Measurements from ENCODE around the gene DEFB131B.
"Not testable (repeated sequence)": the region's sequence is repeated elsewhere in the genome, so short reads cannot be mapped to it uniquely, and the experiment has no call there.

DEFB131B gene

DNA sequence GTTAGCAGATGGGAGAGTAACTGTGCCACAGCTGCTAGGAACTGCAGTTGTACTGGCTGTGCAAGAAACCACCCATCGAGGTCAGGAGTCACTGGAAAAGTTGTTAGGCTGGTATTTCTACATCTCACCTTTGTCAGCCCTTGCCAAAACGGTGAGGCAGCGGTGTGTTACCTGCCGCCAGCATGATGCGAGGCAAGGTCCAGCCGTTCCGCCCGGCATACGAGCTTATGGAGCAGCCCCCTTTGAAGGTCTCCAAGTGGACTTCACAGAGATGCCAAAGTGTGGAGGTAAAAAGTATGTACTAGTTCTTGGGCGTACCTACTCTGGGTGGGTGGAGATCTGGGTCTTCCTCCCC, 33.7 kb downstream of the DEFB131B start:
- DNase-seq, result not testable (repeated sequence)

DNA sequence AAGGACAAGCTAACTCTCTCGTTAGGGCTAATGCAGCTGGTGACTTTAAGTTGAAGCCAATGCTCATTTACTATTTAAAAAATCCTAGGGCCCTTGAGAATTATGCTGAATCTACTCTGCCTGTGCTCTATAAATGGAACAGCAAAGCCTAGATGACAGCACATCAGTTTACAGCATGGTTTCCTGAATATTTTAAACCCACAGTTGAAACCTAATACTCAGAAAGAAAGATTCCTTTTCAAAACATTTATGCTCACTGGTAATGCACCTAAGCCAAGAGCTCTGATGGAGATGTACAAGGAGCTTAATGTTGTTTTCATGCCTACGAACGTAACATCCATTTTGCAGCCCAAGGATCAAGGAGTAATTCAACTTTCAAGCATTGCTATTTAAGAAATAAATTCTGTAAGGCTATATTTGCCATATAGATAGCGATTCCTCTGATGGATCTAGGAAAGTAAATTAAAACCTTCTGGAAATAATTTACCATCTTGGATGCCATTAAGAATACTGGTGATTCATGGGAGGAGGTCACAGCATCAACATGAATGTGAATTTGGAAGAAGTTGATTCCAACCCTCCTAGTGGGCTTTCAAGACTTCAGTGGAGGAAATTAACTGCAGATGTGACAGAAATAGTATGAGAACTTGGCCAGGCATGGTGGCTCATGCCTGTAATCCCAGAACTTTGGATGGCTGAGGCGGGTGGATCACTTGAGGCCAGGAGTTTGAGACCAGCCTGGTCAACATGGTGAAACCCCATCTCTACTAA, 35.7 kb downstream of the DEFB131B start:
- DNase-seq, result no peak

- DNase-seq, result no peak
Measured at GRCh38 chr11:71914617-71915189, 36.5 kb downstream of the DEFB131B start.

DNA sequence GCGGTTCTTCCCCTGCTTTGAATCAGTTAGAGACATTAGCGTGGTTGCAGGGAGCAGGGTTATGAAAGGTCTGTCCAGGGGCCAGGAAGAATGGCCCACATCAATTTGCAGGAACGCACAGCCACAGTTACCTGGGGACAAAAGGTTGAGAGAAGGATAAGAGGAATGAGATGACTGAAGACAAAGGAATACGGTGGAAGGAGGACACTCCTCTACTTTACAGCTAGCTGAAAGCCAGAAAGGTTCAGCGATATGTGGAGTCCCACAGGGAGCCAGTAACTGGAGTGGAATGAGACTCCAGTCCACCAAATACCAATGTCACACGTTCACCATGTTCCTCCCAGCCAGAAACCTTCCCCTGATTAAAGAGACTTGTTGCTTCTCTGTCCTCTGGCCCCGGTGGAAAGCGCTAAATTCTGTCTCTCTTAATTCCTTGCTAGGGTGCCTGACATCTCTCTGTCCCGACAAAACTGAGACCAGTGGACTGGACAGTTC, 39.4 kb downstream of the DEFB131B start:
- no peak for DNase-seq

DNA sequence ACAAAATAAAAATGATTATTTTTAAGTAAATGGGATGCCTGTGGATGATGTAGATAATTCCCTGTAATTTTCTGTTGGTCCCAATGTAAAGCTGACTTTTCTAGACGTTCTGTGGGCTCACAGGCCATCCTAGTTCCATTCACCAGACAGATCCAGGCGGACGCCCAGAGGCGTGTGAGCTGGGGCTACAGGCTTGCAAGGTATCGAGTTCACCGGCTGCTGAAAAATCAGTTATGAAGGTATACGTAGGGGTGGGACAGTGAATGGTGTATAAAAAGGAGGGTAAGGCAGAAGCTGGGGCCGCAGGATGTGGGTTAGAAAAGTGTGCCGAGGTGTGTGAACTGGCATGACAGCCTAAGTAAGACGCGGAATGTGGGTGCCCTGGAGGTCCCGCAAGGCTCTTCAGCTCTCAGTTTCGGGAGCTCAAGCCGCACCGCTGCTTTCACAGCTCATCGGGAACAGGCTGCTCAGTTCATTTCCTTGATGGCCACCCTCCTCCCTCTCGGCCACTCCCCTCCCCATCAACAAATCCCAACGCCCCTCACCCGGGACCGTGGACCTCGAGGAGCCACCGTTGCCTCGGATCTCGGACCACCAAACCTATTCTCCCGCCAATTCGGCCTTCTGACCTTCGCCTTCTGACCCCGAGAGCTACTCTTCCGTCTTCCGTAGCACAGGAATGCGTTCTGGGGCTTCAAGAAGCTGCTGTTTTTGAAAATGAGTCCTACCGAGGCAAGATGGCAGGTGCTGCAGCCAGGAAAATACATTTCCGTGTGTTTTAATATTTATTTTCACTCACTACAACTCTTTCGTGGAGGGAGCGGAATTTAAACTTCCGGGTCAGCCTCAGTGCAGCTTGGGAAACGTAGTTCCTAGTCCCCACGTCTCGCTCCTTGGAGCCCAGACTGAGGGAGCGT, 49.8 kb downstream of the DEFB131B start, which contains the start of gene XNDC1N:
Gene XNDC1N, minus strand, starts transcription at position 775 of the 917 bp plus-strand sequence. CDS start 5,241 bp downstream, outside the sequence.
- DNase-seq, result peak; percentile 81

DNA sequence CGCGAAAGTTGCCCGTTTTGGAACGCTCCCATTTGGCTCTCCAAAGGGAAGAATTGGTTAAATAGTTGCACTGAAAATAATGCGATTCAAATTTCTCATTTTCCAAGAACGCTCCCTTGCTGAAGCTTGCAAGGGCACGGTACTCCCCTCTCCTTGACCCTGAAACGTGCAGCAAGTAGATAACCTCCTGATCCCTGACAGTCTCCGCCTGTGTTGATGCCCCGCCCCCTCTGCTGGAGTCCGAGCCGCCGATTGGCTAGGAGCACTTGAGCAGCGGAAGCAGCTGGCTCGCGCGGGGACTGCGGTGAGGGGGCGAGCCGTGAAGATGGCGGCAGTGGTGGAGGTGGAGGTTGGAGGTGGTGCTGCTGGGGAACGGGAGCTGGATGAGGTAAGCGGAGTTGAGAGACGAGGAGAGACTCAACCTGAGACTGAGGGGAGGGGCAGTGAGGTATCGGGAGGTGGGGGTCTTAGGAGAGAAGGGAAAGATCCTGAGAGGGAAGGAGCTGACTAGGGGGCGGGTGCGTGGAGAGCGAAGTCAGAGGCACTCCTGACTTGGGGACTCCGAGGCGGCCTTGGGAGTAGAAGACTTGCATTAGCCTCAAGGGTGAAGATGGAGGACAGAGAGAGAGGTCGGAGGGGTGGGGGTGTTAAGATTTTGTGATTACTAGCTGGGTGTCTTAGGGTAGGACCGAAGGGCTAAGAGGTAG, 50.6 kb downstream of the DEFB131B start, which contains the start of gene RNF121:
Gene RNF121, plus strand, starts transcription at position 310 of the 707 bp plus-strand sequence. Its CDS starts 16 bp downstream, at position 326.
- DNase-seq, result peak; percentile 95

DNA sequence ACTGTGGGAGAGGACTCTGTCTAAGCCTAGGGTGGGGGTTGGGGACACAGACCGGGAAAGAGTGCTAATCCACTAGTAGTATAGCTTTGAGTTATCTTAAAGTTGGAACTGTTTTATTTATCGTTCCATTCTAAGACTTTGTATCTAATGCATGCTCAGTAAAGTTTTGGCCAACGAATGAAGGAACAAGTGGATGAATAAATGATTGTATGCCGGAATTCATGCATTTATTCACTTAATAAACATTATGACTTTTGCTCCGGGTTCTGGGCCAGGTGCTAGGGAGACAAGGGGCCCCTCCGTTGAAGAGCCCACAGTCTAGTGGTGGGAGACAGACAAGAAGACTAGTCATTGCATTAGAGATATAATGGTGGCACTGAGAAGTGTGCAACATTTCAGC, 51.2 kb downstream of the DEFB131B start:
- DNase-seq, result no peak

GRCh38 chr11:71930556-71931244, 52.4 kb downstream of the DEFB131B start:
- DNase-seq, result no peak

- no peak for DNase-seq
Measured at GRCh38 chr11:71931245-71931602, 53.0 kb downstream of the DEFB131B start.

GRCh38 chr11:71933141-71933933, 55.1 kb downstream of the DEFB131B start:
- DNase-seq, result no peak
